Body of pancreas (tissue), 4 donors: Measurements from ENCODE around the gene ANKRD17.

Experiments used
- CTCF ChIP-seq, 7 experiments: fragments of 450-650 bp in 4 of 7; fragments of 200-600 bp in 3 of 7; sonication (generic) in 3 of 7; IDR thresholded peaks; one replicate each; pipeline ENCODE4 v1.5.1; 2016 to 2019; ENCODE audit warnings: antibody characterized with exemption in 7 of 7
- POLR2A ChIP-seq, 3 donors: fragments of 450-650 bp; IDR thresholded peaks; one replicate each; pipeline ENCODE4 v1.6.1; 2016; ENCODE audit warnings: antibody characterized with exemption in 3 of 3, mild to moderate bottlenecking in 2 of 3

DNA sequence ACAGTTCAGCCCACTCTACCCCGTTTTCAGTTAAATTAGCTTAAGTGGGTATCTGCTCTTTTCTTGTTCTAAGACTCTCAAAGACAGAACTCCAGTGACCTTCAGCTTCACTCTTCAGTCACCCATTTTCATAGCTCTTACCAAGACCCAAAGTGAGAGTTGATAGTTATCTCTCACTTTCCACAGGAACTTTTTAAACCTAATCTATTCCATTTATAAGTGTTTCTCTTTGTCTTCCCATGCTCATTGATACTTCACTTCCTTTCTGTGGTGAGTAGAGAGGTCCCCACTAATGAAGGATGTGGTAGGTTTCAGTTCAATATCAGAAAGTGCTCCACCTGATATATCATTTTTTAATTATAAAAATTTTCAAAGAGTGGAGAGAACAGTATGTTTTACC lies 222.5 kb downstream of the ANKRD17 start:
- no peak for TF ChIP-seq CTCF (IDR thresholded peaks at IDR 0.05)
- no peak for TF ChIP-seq POLR2A (IDR thresholded peaks at IDR 0.05)
